Measurements from ENCODE around the gene RUNX1.

The RUNX1 gene

GRCh38 chr21:35075546-35075945, 26.4 kb upstream of the RUNX1 start:
- TF ChIP-seq CTCF (IDR thresholded peaks at IDR 0.05): no peak

DNA sequence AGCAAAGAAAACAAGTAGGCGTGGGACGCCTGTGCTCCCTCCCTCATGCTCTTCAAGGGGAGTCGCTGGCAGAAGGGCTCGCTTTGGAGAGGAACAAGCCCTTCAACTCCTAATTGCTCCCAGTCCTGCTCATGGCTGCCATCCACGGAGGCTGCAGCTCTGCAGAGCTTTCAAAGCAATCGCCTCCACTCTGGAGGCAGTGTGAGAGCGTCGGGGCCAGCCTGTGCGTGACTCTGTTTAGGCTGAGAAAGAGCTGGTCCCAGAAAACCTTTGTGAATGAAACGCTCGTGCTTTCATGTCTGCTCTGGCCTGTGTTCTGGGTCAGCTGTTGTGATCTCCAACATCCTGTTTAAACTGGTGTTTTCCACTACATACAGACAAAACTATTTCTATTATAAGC, 23.9 kb upstream of the RUNX1 start:
- no peak for TF ChIP-seq CTCF (IDR thresholded peaks at IDR 0.05)

DNA sequence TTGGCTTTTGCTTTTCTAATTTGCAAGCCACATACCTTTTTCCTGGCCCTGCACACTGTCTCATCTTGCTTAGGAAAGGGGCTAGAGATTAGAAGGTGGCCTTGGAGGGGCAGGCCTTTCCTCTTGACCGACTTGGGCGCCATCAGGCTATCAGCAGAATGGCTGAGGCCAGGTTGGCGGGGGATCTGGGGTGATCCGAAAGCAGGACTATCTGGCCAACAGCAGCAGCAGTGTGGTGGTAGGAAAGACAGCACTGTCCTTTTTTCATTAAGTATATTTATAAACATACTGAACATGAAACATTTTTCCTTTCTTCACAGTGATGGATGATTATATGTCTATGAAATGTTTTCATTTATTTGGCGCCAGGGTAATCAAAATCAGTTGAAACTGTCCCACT, 23.5 kb upstream of the RUNX1 start:
- TF ChIP-seq CTCF (IDR thresholded peaks at IDR 0.05): no peak

- no peak for TF ChIP-seq CTCF (IDR thresholded peaks at IDR 0.05)
Observed at GRCh38 chr21:35071347-35071746, 22.2 kb upstream of the RUNX1 start.

DNA sequence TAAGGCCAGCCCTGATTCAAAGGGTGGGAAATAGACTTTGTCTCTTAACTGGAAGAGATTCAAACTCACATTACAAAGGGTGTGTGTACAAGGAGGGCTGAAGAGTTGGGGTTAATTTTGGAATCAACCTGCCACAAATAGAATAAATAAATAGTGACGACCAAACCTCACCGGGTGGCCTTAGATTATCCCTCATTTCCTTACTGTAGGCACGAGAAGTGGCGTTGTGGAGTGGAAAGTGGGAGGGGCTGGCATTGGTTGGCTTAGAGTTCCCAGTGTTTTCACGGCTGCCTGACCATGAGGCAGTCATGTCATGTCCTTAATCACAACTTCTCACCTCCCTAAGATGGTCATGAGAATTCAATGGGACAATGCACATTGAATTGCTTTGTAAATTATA, 21.3 kb upstream of the RUNX1 start:
- no peak for TF ChIP-seq CTCF (IDR thresholded peaks at IDR 0.05)

- no peak for TF ChIP-seq CTCF (IDR thresholded peaks at IDR 0.05)
Observed at GRCh38 chr21:35066824-35067223, 17.7 kb upstream of the RUNX1 start.

DNA sequence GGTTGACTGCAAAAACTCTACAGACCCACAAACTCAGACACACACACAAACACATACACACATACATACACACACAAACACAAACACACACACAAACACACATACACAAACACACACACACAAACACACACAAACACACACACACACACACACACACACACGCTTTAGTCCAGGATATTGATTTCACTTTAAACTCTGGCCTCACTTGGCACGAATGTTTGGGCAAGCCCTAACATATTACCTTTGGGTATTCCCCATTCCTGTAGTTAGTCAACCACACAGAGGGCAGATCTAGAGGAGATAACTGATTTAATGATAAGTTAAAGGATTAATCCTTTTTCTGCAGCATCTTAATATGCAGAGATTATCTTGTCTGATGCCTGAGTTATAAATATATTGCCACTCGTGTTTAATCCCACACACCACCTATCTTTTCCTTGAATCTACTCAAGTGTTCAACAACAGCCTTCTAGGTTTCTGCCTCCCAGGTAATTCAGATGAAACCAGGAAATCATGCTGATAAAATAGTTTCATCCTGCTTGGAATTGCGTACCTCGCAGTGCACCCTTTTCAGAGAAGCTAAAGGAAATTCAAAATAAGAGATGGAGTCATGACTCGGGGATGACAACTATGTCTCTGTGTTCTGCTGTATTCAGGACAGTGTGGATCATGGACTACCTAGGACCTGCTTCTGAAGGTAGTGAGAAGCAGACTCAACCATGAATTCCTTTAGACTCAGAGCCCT, 14.5 kb upstream of the RUNX1 start:
- no peak for TF ChIP-seq CTCF (IDR thresholded peaks at IDR 0.05)

DNA sequence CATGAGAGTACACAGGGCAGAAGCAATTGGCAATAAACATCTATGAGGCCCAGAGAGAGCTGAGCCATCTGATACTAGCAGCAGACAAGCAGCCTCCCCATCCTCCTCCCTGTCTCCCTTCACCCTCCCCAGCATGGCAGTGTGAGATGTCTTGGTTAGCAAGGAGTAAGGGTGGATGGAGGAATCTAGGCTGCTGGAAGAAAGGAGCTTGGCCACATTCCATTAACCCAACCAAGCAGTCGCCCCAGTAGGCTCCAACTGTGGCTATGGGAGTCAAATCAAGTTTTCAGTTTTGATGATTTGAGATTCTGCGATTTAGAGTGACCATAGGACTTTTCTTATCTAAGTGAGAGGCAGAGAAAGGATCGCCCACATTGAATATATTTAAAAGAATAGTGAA, 12.9 kb upstream of the RUNX1 start:
- TF ChIP-seq CTCF (IDR thresholded peaks at IDR 0.05): no peak

Data from LNCAP (cell line).